ENCODE measurements around the gene TNRC18. TPM values are rescaled to one million over a fixed set of nuclear protein-coding genes. Genes with fewer than 3 reads are reported as not detected.

Gene TNRC18
- total and polyA plus RNA-seq, 2 of the 8 experiments (the other 6 are each of a cell fraction or from before 2014, with no cell fraction given) = 1.7 to 8.6 TPM

DNA sequence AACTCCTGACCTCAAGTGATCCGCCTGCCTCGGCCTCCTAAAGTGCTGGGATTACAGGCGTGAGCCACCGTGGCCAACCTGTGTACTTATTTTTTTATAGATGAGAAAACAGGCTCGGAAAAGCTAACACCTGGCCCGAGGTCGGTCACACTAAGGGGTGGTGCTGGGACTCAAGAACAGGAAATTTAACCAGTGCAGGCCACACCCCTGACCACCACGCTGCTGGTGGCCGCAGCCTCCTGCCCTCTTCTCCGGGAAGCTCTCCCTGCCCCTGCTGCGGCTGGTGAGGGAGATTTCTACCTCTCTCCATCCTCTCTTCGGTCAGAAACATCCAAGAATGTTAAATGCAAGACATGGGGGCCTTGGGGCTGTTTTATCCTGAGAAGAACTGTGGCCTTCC lies 63.2 kb downstream of the TNRC18 start:
- no peaks in the 10 kb centered on the region; a peak in 3 of 7 replicates for H3K4me1 ChIP-seq (replicated peaks in 1 of 4; ENCODE audit: control insufficient read depth in 3 of 4, insufficient read depth in 4 of 4, low read length in 3 of 4)
- H3K79me2 ChIP-seq (ENCODE audit: control insufficient read depth in 1 of 2, insufficient read depth in 2 of 2, low read length in 2 of 2) = no peaks in the 10 kb centered on the region
- no peaks in the 10 kb centered on the region for H3K9me3 ChIP-seq (ENCODE audit: insufficient read depth in 2 of 2, low read depth in 1 of 2, low read length in 1 of 2)
- ChIA-PET POLR2A (ENCODE audit: partially characterized antibody) (interaction anchor here (1.0 kb wide), 1 partner anchor 11 kb away, joined by 4 read pairs; no protein-coding TSS in a partner anchor), CTCF (ENCODE audit: partially characterized antibody) (interaction anchor here (0.6 to 1.3 kb wide), 4 partner anchors 27 to 198 kb away, joined by 3 read pairs; no protein-coding TSS in a partner anchor)
- H3K27ac ChIP-seq (ENCODE audit: low read depth, low read length) = no peak overlapping the region
- H4K91ac ChIP-seq (replicated peaks; ENCODE audit: insufficient read length, low read length) = no peak overlapping the region
- no peak for FAIRE-seq
- no peak overlapping the region for H3K4me2 ChIP-seq (ENCODE audit: insufficient read depth in 1 of 2, low read depth in 2 of 2, low read length in 2 of 2)
- no peak overlapping the region for H4K8ac ChIP-seq (ENCODE audit: extremely low read depth, insufficient read depth, low read length)
- DNase-seq (ENCODE audit: low read depth in 1 of 2, low spot score in 2 of 2) = no peak
- H3K27me3 ChIP-seq (replicated peaks in 1 of 4; ENCODE audit: control insufficient read depth in 3 of 4, extremely low read depth in 1 of 4, insufficient read depth in 3 of 4, low read length in 3 of 4) = no peaks in the 10 kb centered on the region
- no peak overlapping the region for H2BK20ac ChIP-seq (ENCODE audit: low read length)
- no peak overlapping the region for H2AK5ac ChIP-seq (ENCODE audit: low read depth, low read length)
- H2BK15ac ChIP-seq (ENCODE audit: low read length) = no peak overlapping the region
- no peaks in the 10 kb centered on the region; the same call in 1 of the 2 replicates for H3K79me1 ChIP-seq (ENCODE audit: low read depth, low read length)
- no peak overlapping the region for H3K4ac ChIP-seq (replicated peaks; ENCODE audit: insufficient read length, low read depth, low read length)
- H3K23ac ChIP-seq (ENCODE audit: insufficient read length) = no peak overlapping the region
- H4K5ac ChIP-seq (ENCODE audit: insufficient read length, low read depth, low read length) = no peak overlapping the region
- H3K9ac ChIP-seq (replicated peaks in 1 of 4; ENCODE audit: extremely low read depth in 1 of 4, low read depth in 3 of 4, low read length in 3 of 4) = no peak overlapping the region
- no peaks in the 10 kb centered on the region for H3K36me3 ChIP-seq (ENCODE audit: control insufficient read depth in 2 of 4, insufficient read depth in 4 of 4, low read length in 3 of 4)
- H4K20me1 ChIP-seq (replicated peaks in 1 of 2; ENCODE audit: control insufficient read depth in 1 of 2, insufficient read depth in 2 of 2, low read length in 2 of 2) = peaks cover 0 to 5% of the 10 kb centered on the region in 2 experiments
- no peak overlapping the region for H2BK12ac ChIP-seq (ENCODE audit: low read depth, low read length)
- 90% methylated on average over 12 of the region's 12 CpGs; no CpG with 5 or more reads in 1 of the 2 experiments for WGBS, 2 experiments (ENCODE audit: extremely low coverage in 1 of 2, insufficient coverage in 1 of 2, insufficient read length in 1 of 2, insufficient replicate concordance in 2 of 2, low coverage in 1 of 2, low lambda C conversion rate in 2 of 2, missing lambda C conversion rate in 1 of 2)
- no peak overlapping the region for H3K56ac ChIP-seq (replicated peaks; ENCODE audit: insufficient read length, low read depth, low read length)
- no peak overlapping the region for H2BK120ac ChIP-seq (replicated peaks; ENCODE audit: low read depth, low read length)
- H2AFZ ChIP-seq (ENCODE audit: low read length) = no peak overlapping the region
- no peak overlapping the region for H3K14ac ChIP-seq (ENCODE audit: insufficient read length)
- H2BK5ac ChIP-seq (ENCODE audit: low read depth, low read length) = no peak overlapping the region
- no peak overlapping the region for H3K4me3 ChIP-seq (ENCODE audit: extremely low read depth in 1 of 4, insufficient read depth in 2 of 4, low read depth in 3 of 4, low read length in 4 of 4)
- no peaks in the 10 kb centered on the region for H3K23me2 ChIP-seq (ENCODE audit: low read depth, low read length)
- H3K18ac ChIP-seq (ENCODE audit: extremely low read depth, low read length) = no peak overlapping the region
- TF ChIP-seq CBX8 (IDR thresholded peaks at IDR 0.05; ENCODE audit: borderline replicate concordance, low read depth, low read length) = no peak
